ENCODE data around the gene CLGN.

CLGN gene

DNA sequence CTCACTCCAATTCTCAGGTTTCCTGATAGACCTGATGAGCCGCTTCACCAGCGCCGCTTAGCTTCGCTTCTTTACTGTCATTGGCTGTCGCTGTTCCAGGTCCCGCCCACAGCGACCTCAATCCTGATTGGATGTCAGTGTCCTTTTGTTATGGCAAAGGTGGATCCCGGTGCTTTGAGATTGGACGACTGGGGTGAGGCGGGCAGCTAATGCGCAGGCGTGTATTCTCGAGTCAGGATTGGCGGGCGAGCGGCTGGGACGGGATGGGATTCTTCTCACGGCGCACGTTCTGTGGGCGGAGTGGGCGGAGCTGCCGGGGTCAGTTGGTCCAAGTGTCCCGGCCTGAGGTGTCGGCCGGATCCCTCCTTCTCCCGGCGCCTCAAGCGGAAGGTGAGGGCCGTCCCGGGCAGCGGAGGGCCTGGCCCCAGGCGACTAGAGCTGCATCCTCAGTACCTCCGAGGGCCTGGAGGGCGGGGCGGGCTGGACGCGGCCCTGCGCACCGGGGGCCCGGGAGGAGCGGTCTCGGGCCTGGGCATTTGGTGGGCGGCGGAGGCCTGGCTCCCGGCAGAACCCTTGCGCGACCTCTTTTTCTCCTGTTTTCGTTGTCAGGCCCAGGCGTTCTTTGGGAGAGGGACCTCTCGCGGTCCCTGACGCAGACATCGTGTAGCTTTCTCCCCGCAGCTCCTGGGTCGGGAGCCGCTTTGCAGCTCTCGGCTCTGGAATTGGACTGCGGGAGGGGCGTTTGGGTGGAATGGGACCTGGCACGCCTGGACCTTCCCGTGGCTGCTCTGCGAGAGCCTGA, 53.9 kb downstream of the CLGN start, which contains the start of gene SCOC:
Gene SCOC, plus strand, starts transcription at position 319 of the 802 bp plus-strand sequence. CDS start 5,525 bp downstream, outside the sequence.
- DNase-seq = peak; percentile 99

DNA sequence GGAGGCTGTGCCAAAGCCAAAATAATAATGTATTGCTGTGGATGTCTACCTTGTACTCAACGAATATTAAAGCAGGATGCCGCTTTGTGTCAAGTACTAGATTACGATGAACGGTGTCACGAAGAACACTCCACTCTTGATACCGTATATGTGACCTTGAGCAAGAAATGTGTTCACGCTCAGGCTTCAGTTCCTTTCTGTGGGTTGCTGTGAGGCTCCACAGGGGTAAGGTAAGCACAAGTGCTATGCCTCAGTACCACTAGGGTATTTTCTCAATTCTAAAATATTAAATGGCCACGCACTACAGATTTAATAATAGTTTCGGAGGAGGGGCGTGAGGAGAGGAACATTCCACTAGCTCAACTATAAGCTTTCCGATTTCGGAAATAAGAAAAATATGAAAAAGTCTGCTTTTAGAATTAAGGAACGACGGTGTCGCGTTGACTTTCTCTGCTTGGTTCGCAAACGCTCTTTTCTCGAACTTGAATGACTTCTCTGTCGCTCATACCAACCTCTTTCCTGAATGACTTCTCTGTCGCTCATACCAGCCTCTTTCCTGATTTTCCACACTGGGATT, 54.6 kb downstream of the CLGN start:
- peak; percentile 38 for DNase-seq

DNA sequence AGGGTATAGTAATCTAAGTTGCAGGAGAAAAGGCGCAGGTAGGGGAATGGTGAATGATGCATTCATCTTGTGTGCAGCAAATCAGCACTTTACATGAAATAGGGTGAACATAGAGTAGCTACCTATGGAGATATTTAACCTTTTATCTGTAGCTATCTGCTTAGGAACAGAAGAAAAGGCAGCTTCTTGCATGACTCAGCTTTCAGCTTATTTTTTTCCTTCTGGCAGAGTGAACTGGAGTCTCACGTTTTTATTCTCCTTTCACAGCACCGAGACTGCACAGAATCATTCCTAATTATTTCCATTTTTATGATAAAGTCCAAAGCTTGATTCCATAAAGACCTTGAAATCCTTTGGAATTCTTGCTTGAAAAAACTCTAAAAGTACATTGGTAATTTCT, 58.8 kb downstream of the CLGN start:
- no peak for DNase-seq

DNA sequence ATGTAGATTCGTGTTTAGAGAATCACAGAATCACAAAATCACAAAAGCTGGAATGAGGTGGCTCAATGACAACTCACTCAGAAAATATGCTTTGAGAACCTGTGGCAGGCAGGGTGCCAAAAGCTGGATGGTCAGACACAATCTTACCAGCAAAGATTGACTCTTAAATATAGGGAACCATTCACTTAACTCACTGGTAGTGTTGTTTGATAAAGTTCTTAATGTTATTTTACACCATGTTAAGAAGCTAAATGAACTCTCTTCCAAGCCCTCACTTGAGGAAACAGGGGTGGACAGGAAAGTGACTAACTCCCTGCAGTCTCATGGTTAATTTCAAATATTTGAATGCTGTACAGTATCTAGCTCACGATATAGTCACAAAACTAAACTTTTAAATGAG, 59.7 kb downstream of the CLGN start:
- DNase-seq = no peak

DNA sequence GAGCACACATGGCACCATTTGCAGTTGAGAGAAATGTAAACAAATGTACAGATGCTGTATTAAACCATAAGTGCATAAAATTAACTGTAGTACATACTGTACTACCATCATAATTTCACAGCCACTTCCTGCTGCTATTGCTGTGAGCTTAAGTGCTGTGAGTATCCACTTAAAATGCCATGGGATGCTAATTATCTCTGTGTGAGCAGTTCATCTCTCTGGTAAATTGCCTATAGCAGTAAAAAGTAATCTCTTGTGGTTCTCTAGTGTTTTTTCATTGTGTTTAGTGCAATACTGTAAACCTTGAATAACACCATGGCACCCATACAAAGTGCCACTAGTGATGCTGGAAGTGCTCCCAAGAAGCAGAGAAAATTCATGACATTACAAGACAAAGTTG, 63.9 kb downstream of the CLGN start:
- DNase-seq = no peak

DNA sequence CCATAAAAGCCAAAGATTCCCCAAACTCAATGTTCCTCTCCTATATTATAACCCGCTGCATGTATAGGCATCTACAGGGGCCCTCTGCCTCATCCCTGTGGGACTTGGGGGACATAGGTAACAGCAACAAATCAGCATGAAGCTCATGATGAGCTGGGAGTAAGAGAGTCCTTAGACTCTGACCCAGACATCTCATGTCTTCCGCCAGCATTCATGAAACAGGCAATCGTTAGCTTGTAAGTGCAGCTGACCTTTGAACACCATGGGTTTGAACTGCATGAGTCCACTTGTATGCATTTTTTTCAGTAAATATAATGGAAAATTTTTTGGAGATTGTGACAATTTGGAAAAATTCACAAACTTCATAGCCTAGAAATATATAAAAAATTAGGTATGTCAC, 64.4 kb downstream of the CLGN start:
- no peak for DNase-seq

DNA sequence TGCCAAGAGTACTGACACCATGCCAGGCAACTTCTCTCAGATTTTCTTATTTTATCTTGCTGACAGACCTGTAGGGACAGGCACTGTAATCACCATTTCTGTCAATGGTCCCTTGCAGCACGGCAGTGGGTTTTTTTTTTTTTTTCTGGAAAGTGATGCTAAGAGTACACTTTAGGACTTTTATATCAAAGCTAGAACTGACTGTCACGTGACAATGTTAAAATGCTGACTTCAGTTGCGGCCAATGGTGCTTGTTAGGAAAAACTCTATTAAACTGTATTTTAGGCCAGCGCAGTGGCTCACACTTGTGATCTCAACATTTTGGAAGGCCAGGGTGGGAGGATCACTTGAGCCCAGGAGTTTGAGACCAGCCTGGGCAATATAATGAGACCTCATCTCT, 66.3 kb downstream of the CLGN start:
- no peak for DNase-seq

DNA sequence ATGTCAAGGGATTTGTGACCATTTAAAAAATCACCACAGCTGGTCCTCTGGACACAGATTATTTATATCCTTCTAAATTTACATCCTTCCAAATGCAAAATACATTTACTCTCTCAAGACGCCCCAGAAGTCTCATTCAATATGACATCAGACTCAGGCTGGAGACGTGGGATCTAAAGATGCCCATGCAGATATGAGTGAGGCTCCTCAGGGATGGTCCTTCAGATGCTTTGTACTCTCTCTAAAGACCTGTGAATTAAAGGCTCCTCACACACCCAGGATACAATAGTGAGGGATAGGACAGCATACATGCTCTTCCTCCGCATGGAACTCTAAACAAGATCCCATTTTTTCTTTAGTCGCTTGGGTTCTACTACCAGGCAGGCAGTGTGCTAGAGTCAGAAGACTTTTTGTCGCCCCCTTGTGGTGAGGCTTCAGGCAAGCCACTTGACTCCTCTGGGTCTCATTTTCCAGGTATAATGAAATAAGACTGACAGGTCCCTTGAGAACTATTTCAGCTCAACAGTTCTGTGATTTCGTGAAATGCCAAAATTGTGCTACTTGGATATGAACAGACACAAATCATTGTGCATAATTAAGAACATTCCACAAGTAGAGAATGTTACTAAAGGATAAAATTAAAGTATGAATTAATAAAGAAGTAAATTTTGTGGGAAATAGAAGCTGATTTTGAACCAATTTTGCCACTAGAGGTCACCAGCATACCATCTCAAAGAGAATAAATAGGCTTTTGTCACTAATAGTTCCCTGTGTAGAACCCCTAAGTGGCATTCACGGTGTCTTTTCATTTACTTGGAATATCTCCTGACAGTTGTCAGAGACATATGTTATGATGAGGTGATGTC, 67.7 kb downstream of the CLGN start:
- peak; percentile 86 for DNase-seq

DNA sequence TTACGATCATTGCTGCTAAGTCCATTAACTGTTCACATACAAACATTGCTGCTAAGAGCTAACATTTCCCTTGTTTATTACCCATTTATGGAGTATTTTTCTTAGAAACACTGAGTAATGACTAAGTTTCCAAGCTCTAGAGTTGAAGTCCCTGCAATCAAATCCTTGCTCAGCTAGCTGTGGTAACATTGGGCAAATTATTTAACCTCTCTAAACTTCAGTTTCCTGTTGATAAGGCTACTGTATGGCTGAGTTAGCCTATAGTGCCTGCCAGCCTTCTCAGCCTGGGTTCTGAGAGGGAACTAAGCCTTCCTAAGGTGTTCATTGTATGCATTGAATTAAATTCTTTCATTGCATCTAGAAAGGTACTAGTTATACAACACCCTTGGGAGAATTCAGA, 69.2 kb downstream of the CLGN start:
- DNase-seq = no peak

DNA sequence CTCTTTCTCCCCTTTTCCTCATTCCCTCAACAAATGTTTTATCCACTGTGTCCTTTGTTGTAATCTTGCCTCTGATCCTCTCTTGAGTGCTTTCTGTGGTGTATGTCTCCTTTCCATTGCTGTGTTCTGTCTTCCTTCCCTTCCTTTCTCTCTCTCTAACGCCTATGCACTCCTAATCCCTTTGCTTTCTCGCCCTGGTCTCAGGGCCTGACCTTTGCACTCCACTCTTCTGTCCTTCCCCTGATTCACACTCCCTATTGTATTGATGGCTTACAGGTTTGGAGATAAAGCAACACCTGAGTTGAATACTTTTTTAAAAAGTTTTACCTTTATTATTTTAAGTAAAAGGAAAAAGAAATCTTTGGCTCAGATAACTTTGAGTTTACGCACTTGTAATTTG, 69.6 kb downstream of the CLGN start:
- DNase-seq = no peak

DNA sequence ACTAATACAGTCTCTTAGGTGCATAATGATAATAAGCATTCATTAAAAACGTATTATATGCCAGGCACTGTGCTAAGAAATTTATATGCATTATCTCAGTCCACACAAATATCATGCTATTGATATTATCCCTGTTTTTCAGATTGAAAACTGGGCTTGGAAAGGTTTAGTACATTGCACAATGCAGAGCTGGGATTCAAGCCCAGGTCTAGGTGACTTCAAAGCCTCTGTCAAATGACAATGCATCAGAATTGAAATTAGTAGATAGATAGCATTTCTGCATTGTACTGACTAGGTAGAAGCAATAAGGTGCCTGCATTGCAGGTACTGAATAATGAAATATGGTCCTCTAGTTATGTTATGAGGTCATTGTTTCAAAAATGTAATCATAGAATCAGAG, 72.2 kb downstream of the CLGN start:
- no peak for DNase-seq

DNA sequence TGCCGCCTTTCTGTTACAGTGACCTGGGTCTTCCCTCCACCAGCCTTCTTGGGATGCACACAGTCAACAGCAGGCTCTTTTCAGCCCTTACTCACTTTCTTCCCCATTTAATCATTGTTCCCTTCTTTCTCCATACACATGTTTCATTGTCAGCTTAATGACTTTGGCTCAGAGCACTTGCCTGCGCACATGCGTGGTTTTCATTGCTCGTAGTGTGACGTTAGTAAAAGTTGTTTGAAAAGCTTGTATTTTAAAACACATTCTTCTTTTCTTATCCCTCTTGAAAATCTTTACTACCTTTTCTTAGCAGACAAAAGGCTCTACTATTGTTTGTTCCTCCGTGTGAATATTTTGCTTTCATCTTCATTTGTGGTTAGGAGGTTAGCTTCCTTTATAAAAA, 73.7 kb downstream of the CLGN start:
- no peak for DNase-seq

DNA sequence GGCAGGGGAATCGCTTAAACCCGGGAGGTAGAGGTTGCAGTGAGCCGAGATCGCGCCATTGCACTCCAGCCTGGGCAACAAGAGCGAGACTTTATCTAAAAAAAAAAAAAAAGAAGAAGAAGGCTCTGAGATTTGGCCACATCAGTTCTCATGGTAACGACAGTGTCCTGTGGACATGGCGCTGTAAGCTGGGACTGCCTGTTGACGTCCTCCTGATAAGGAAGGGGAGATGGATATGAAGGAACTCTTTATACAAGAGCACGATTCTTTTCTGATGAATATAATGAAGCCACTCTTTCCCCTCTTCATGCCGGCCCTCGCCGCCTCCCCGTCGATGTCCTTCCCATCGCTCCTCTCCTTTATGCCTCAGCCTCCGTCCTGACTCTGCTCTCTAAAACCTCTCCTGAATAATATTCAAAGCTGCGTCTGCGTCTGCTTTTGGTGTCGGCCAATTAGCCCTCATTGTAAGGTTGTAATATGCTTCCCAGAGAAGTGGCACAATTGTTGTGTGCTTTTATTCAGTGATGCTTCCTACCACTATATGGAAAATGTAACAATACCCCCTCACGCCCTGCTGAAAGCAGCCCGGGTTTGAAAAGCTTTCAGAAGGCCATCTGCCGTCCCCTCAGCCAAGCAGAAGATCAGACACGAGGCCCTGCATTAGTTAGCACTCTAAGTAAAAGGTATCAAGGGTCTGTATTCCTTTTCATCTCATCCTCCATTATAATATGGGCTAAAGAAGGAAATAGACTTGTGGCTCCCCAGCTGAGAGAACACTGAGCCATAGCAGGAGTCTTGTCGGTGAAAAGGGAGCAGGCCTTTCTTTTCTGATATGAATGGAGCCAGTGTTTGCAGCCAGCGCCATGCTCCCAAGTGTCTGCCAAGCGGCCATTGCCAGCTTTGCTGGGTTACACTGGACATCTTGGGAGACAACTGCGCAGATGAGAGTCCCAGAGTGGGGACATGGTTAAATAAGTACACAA, 76.1 kb downstream of the CLGN start:
- DNase-seq = no peak

DNA sequence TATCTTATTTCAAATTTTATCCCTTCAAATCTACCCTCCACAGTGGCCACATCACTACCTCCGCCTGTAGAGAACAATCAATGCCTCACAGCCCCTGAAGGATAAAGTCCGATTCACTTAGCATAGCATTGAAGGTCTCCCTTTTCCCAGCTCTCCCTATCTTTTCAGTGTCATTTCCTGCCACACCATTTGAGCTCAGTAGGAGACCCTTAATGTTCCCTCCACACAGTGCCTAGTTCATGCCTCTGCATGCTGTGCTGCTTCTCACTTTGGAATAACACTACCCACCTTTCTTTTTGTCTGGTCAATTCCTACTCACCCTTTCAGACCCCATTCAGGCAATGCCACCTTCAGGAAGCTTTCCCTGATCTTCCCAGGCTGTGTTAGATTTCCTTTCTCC, 77.6 kb downstream of the CLGN start:
- DNase-seq = no peak

DNA sequence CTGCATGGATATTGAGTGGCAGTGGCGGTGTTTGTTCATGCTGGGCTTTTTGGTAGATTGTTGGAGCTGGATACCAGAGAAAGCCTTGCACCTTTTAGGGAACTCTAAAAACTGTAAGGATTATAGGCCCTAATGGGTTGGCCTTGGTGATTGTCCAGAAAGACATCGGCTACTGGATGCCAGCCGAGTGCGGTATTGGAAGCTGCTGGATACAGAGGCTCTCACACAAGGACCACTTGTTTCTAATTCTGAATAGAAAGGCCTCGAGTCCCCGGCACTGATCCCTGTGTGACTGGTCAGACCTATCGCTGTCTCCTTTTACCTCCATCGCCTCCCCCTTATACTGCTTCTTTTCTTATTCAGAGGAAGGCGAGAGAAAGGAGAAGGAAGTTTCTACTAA, 81.3 kb downstream of the CLGN start:
- DNase-seq = no peak

DNA sequence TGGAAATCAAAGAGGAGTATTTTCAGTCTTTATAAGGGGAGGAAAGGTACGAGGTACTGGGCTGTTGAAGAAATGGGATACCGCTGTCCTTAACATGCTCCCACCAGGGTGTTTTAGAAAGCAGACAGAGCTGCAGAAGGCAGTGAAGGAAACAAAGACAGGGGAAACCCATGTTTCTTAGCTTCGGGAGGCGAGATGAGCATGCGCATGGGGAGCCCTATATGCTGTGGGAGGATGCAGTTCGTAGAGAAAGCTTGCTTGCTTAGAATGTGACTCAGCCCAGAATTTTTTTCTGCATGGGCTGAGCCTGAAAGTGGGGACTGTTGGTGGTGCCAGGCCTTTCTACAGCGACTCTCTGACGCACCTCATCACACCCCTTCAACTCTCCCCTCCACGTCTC, 82.8 kb downstream of the CLGN start:
- no peak for DNase-seq

DNA sequence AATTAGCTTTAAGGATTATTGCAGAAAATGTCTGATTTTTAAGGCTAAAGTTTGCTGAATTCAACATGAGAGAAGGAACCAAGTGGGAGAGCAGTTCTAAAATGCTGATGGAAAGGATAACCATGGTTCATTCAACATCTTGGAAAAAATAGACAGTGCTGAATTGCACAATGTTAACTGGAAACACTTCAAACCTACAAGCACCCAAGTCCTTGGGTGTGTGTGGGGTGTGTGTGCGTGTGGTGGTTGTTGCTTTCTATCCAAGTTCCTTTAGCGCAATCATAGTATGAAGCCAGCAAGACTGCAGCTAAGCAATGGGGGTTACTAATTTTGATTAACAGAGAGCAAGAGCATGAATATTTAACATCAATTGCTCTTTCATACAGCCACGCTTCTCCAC, 83.3 kb downstream of the CLGN start:
- no peak for DNase-seq

DNA sequence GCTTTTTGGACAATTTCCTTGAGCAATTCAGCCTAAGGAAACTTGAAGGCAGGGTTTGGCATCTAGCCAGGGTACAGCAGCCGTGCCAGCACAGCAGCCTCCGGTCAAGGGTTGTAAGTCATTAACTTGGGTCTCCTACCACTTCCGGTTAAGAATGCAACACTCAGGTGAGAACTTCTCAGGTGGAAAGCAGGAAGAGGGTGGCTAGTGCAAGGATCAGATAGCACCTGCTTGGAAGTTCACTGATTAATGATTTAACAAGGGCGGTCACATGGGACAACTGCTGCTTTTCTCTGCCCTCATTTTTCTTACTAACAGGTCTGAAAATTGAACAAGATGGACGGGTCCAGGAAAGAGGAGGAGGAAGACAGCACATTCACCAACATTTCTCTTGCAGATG, 84.1 kb downstream of the CLGN start:
- no peak for DNase-seq

DNA sequence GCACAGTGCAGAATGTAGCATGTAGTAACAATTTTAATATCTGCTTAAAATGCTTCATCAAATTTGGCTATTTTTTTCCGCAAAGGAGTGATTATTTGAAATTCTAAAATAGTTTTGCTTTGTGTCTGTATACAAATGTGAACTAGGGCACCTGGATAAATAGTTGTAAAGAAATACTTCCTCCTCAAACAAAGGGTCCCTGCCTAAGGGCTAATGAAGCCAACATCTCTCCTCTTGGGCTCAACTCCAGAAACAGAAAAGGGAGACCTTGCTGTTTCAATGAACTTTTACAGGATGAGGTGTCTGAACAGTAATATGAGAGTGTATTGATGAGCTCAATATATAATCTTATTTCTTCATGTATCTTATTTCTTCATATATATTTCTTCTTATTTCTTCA, 84.8 kb downstream of the CLGN start:
- no peak for DNase-seq

Data from stimulated activated CD4-positive, alpha-beta T cell treated with anti-CD3 and anti-CD28 coated beads, Interleukin-4, amount 100 ng/mL, for 24 hours (primary cell).